SU-DHL-6 (cell line): ENCODE results near the gene STC2.

Experiments
- H2AFZ ChIP-seq: fragments of 200-600 bp; sonication (generic); 2 replicates; pipeline ENCODE4 v1.6.1; 2014; ENCODE audit warnings: low read depth, mild to moderate bottlenecking, moderate library complexity, mixed read lengths, antibody characterized with exemption, low read length; ENCODE audit not compliant: severe bottlenecking
- H3F3A ChIP-seq: fragments of 200-600 bp; shearing (Covaris generic); 2 replicates; pipeline ENCODE4 v1.6.0; 2016; ENCODE audit warnings: antibody characterized with exemption, mild to moderate bottlenecking; ENCODE audit not compliant: insufficient read depth
- H3K27ac ChIP-seq: fragments of 200-600 bp; sonication (generic); 2 replicates; pipeline ENCODE4 v1.5.1; 2016; ENCODE audit warnings: low read depth, mild to moderate bottlenecking, low read length, moderate library complexity, mixed read lengths
- H3K27me3 ChIP-seq: fragments of 200-600 bp; sonication (generic), shearing (Covaris generic); 2 replicates; pipeline ENCODE4 v1.6.0; 2014; ENCODE audit warnings: mild to moderate bottlenecking, low read length
- H3K36me3 ChIP-seq: fragments of 200-600 bp; sonication (generic); 2 replicates; pipeline ENCODE4 v1.6.1; 2014; ENCODE audit warnings: mild to moderate bottlenecking, low read length, mixed read lengths
- H3K4me2 ChIP-seq: fragments of 300-600, 200-600 bp; shearing (Covaris generic), sonication (generic); 2 replicates; pipeline ENCODE4 v1.6.0; 2014; ENCODE audit warnings: low read length, low read depth, mild to moderate bottlenecking; ENCODE audit not compliant: poor library complexity, severe bottlenecking
- H3K4me3 ChIP-seq: fragments of 200-600 bp; sonication (generic); 2 replicates; pipeline ENCODE4 v1.5.1; 2014; ENCODE audit warnings: antibody characterized with exemption, low read length, mild to moderate bottlenecking, mixed read lengths; ENCODE audit not compliant: insufficient read depth, poor library complexity, severe bottlenecking
- H3K79me2 ChIP-seq: fragments of 200-600 bp; sonication (generic); 2 replicates; pipeline ENCODE4 v1.6.1; 2014; ENCODE audit warnings: mild to moderate bottlenecking, low read length, moderate library complexity; ENCODE audit not compliant: insufficient read depth
- H3K9ac ChIP-seq: fragments of 200-600 bp; sonication (generic); 2 replicates; pipeline ENCODE4 v1.7.0; 2014; ENCODE audit warnings: mild to moderate bottlenecking, low read length
- H3K9me2 ChIP-seq: fragments of 200-600 bp; sonication (generic); replicated peaks from 2 replicates; pipeline ENCODE4 v1.6.1; 2014; ENCODE audit warnings: low read length; ENCODE audit not compliant: insufficient read depth
- H3K9me3 ChIP-seq: fragments of 200-600 bp; sonication (generic); 2 replicates; pipeline ENCODE4 v1.6.1; 2014; ENCODE audit warnings: low read length, mixed read lengths; ENCODE audit not compliant: insufficient read depth
- H4K20me1 ChIP-seq: fragments of 200-600 bp; sonication (generic); 2 replicates; pipeline ENCODE4 v1.6.1; 2014; ENCODE audit warnings: low read depth, mild to moderate bottlenecking, antibody characterized with exemption, low read length, moderate library complexity, mixed read lengths
- CTCF ChIP-seq: fragments of 200-600 bp; sonication (generic); IDR thresholded peaks from one replicate; pipeline ENCODE4 v1.5.1; 2017; ENCODE audit warnings: antibody characterized with exemption, mild to moderate bottlenecking, low read length, moderate library complexity; ENCODE audit not compliant: insufficient read depth, poor library complexity, severe bottlenecking
- EZH2phosphoT487 ChIP-seq: fragments of 200-600 bp; sonication (generic), shearing (Covaris generic); conservative IDR thresholded peaks from 2 replicates; pipeline ENCODE4 v1.6.1; 2018; ENCODE audit warnings: mild to moderate bottlenecking, antibody characterized with exemption, low read length, moderate library complexity, mixed read lengths

The STC2 gene

GRCh38 chr5:173268750-173269432, 59.3 kb downstream of the STC2 start:
- Histone ChIP-seq H4K20me1 (no peaks in the 10 kb centered on the region), H3K27me3 (no peaks in the 10 kb centered on the region), H3K4me3 (no peak overlapping the region), H3K36me3 (no peaks in the 10 kb centered on the region), H3K27ac (no peak overlapping the region), H3K9me3 (no peaks in the 10 kb centered on the region), H2AFZ (no peak overlapping the region), H3K9ac (no peak overlapping the region), H3K4me2 (no peak overlapping the region), H3K79me2 (no peaks in the 10 kb centered on the region), H3F3A (no peaks in the 10 kb centered on the region), H3K9me2 (no peaks in the 10 kb centered on the region)
- TF ChIP-seq CTCF: no peak
- TF ChIP-seq EZH2phosphoT487: no peak

DNA sequence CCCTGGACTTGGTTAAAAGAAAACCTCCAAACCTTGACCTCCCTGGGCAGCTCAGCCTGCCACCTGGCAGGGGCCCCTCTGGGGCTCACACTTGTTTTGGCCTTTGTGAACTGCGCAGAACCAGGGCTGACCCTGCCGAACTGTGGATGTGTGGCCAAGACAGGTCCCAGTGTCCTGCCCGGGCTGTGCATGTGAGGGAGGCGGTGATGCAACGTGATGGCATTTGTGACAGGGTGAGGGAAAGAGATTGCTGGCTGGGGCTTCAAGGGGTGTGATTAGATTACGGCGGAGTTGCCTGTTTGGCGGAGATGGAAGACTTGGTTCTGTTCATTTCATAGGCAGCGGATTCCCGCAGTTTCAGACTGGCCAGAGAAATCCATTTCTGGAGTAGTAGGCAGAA, 62.8 kb downstream of the STC2 start:
- no peak overlapping the region for H2AFZ ChIP-seq

More for the DNA sequence above, 62.8 kb downstream of the STC2 start:
- Histone ChIP-seq H3K9ac (no peak overlapping the region), H3K27ac (no peak overlapping the region), H3K9me2 (no peaks in the 10 kb centered on the region), H3K4me3 (no peak overlapping the region), H3F3A (no peaks in the 10 kb centered on the region), H3K36me3 (no peaks in the 10 kb centered on the region), H3K9me3 (no peaks in the 10 kb centered on the region), H4K20me1 (no peaks in the 10 kb centered on the region), H3K27me3 (no peaks in the 10 kb centered on the region), H3K79me2 (no peaks in the 10 kb centered on the region), H3K4me2 (no peak overlapping the region)
- TF ChIP-seq EZH2phosphoT487 (no peak), CTCF (no peak)
